Thyroid gland (tissue), 4 donors: ENCODE data around the gene SGK1.
A peak's percentile ranks its signal among the peaks of the same experiment; 100 is the strongest.

Experiments used
- POLR2A ChIP-seq, 2 donors: fragments of 450-650 bp; IDR thresholded peaks; one replicate each; pipeline ENCODE4 v1.6.1; 2017; ENCODE audit warnings: antibody characterized with exemption in 2 of 2, mild to moderate bottlenecking in 2 of 2, moderate library complexity in 1 of 2
- TF ChIP-seq, protein P1 (sequence below), 6 experiments: fragments of 200-600 bp in 3 of 6; fragments of 450-650 bp in 3 of 6; sonication (generic) in 3 of 6; IDR thresholded peaks; one replicate each; pipeline ENCODE4 v1.5.1; 2016 to 2019; ENCODE audit warnings: antibody characterized with exemption in 6 of 6, mild to moderate bottlenecking in 2 of 6, inconsistent platforms in 1 of 6, moderate library complexity in 1 of 6

DNA sequence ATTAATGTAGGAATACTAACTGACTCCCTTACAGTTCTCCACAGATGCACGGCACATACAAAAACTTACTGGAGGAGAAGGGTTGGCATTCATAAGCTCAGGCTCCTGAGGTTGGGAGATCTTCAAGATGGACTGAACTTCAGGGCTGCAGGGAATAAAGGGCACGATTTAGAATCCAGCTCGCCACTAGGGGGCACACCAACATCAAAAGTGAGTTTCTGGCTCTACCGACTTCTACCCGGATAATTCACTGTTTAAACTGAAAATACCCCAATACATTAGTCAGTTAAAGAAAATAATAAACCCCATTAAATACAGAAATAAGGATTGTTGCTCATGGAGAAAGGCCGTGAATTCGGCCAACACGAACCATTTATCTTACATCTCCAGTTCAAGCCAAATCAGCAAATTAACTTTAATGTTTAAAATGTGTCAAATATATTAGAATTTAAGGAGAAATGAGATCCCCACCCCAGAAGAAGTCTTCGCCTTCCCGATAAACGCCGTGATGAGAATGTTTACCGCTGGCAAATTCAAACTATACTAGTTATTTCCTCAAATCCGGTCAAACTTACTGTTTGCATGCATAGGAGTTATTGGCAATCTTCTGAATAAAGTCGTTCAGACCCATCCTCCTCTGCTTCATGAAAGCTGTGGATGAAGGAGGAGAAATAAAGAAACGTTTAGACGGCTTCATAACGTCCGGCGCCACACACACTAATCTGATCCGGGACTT, 143.8 kb downstream of the SGK1 start:
- TF ChIP-seq, protein P1, sequence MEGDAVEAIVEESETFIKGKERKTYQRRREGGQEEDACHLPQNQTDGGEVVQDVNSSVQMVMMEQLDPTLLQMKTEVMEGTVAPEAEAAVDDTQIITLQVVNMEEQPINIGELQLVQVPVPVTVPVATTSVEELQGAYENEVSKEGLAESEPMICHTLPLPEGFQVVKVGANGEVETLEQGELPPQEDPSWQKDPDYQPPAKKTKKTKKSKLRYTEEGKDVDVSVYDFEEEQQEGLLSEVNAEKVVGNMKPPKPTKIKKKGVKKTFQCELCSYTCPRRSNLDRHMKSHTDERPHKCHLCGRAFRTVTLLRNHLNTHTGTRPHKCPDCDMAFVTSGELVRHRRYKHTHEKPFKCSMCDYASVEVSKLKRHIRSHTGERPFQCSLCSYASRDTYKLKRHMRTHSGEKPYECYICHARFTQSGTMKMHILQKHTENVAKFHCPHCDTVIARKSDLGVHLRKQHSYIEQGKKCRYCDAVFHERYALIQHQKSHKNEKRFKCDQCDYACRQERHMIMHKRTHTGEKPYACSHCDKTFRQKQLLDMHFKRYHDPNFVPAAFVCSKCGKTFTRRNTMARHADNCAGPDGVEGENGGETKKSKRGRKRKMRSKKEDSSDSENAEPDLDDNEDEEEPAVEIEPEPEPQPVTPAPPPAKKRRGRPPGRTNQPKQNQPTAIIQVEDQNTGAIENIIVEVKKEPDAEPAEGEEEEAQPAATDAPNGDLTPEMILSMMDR (IDR thresholded peaks at IDR 0.05): peak; percentile 74 to 93 (median 84)
- TF ChIP-seq POLR2A (IDR thresholded peaks at IDR 0.05): no peak
